Neural cell (in vitro differentiated cells): Measurements from ENCODE around the gene PELI2. TPM values are rescaled to one million over a fixed set of nuclear protein-coding genes. Genes with fewer than 3 reads are reported as not detected.

Experiments used
- H2AFZ ChIP-seq: fragments of 200-600, 300-800 bp; sonication (generic), shearing (Covaris generic); 2 replicates; pipeline ENCODE4 v1.6.0; 2014; ENCODE audit warnings: low read depth, mild to moderate bottlenecking, antibody characterized with exemption, low read length, moderate library complexity
- H3F3A ChIP-seq: fragments of 200-600 bp; shearing (Covaris generic); 2 replicates; pipeline ENCODE4 v1.6.1; 2016; ENCODE audit warnings: mild to moderate bottlenecking, moderate library complexity, mixed read lengths, antibody characterized with exemption, low read length; ENCODE audit not compliant: insufficient read depth, poor library complexity, severe bottlenecking
- H3K27ac ChIP-seq: fragments of 200-600, 300-800 bp; sonication (generic), shearing (Covaris generic); 2 replicates; pipeline ENCODE4 v1.5.1; 2014; ENCODE audit warnings: mild to moderate bottlenecking, low read length, moderate library complexity
- H3K27me3 ChIP-seq: fragments of 300-800, 200-600 bp; sonication (generic), shearing (Covaris generic); 2 replicates; pipeline ENCODE4 v1.6.0; 2014; ENCODE audit warnings: mild to moderate bottlenecking, low read depth, low read length, moderate library complexity; ENCODE audit not compliant: insufficient read depth
- H3K36me3 ChIP-seq: fragments of 300-800, 200-600 bp; sonication (generic), shearing (Covaris generic); 2 replicates; pipeline ENCODE4 v1.5.1; 2014; ENCODE audit warnings: mild to moderate bottlenecking, antibody characterized with exemption, low read length, moderate library complexity; ENCODE audit not compliant: insufficient read depth
- H3K4me2 ChIP-seq: fragments of 300-800, 200-600 bp; sonication (generic), shearing (Covaris generic); 2 replicates; pipeline ENCODE4 v1.6.0; 2014; ENCODE audit warnings: mild to moderate bottlenecking, low read length
- H3K4me3 ChIP-seq: fragments of 300-800, 200-600 bp; sonication (generic), shearing (Covaris generic); 2 replicates; pipeline ENCODE4 v1.5.1; 2014; ENCODE audit warnings: mild to moderate bottlenecking, low read length, moderate library complexity
- H3K79me2 ChIP-seq: fragments of 200-600 bp; shearing (Covaris generic); replicated peaks from 2 replicates; pipeline ENCODE4 v1.6.0; 2014; ENCODE audit warnings: mild to moderate bottlenecking, low read length, moderate library complexity; ENCODE audit not compliant: insufficient read depth
- H3K9ac ChIP-seq: fragments of 300-800, 200-600 bp; sonication (generic), shearing (Covaris generic); 2 replicates; pipeline ENCODE4 v1.6.1; 2016; ENCODE audit warnings: mild to moderate bottlenecking, low read length, mixed read lengths
- H3K9me2 ChIP-seq: fragments of 200-600 bp; shearing (Covaris generic); 2 replicates; pipeline ENCODE4 v1.6.1; 2016; ENCODE audit warnings: mild to moderate bottlenecking, low read length, mixed read lengths; ENCODE audit not compliant: insufficient read depth
- H3K9me3 ChIP-seq: fragments of 200-600, 300-800 bp; sonication (generic), shearing (Covaris generic); 2 replicates; pipeline ENCODE4 v1.6.1; 2016; ENCODE audit warnings: mild to moderate bottlenecking, mixed run types, low read length, moderate library complexity, mixed read lengths
- H4K20me1 ChIP-seq: fragments of 200-600 bp; shearing (Covaris generic); 2 replicates; pipeline ENCODE4 v1.6.1; 2016; ENCODE audit warnings: mild to moderate bottlenecking, mixed run types; ENCODE audit not compliant: insufficient read depth
- EP300 ChIP-seq: fragments of 450-650 bp; conservative IDR thresholded peaks from 2 replicates; pipeline ENCODE4 v1.6.1; 2014; ENCODE audit warnings: antibody characterized with exemption, mild to moderate bottlenecking, moderate library complexity; ENCODE audit not compliant: poor library complexity, severe bottlenecking
- EZH2 ChIP-seq: fragments of 200-600, 300-800 bp; shearing (Covaris generic), sonication (generic); IDR thresholded peaks from 2 replicates; pipeline ENCODE4 v1.6.1; 2014; ENCODE audit warnings: antibody characterized with exemption, low read length, borderline replicate concordance, mild to moderate bottlenecking; ENCODE audit not compliant: insufficient read depth, poor library complexity, severe bottlenecking
- MXI1 ChIP-seq: fragments of 450-650 bp; conservative IDR thresholded peaks from 2 replicates; pipeline ENCODE4 v1.6.1; 2014; ENCODE audit warnings: antibody characterized with exemption, mild to moderate bottlenecking; ENCODE audit not compliant: poor library complexity, severe bottlenecking
- POLR2AphosphoS5 ChIP-seq: IDR thresholded peaks from 2 replicates; pipeline ENCODE4 v1.6.1; 2012
- RAD21 ChIP-seq: fragments of 450-650 bp; conservative IDR thresholded peaks from 2 replicates; pipeline ENCODE4 v1.6.1; 2014; ENCODE audit warnings: antibody characterized with exemption, mild to moderate bottlenecking, moderate library complexity
- SMC3 ChIP-seq: fragments of 450-650 bp; conservative IDR thresholded peaks from 2 replicates; pipeline ENCODE4 v1.6.1; 2014; ENCODE audit warnings: antibody characterized with exemption, mild to moderate bottlenecking, moderate library complexity; ENCODE audit not compliant: poor library complexity
- TAF1 ChIP-seq: IDR thresholded peaks from 2 replicates; pipeline ENCODE4 v1.6.1; 2012; ENCODE audit warnings: low read depth
- polyA plus RNA-seq: library from polyadenylated mRNA; depleted of rRNA; stranded (reverse); fragments of >200 nt; gene quantifications from 2 replicates; pipeline ENCODE4 v1.2.3, GENCODE V29; 2014
- TF ChIP-seq, protein P1 (sequence below): IDR thresholded peaks from 2 replicates; pipeline ENCODE4 v1.6.1; 2012; ENCODE audit warnings: borderline replicate concordance
- TF ChIP-seq, protein P2 (sequence below): fragments of 450-650 bp; IDR thresholded peaks from 2 replicates; pipeline ENCODE4 v1.5.1; 2014; ENCODE audit warnings: antibody characterized with exemption, mild to moderate bottlenecking, moderate library complexity; ENCODE audit not compliant: poor library complexity, severe bottlenecking

PELI2 gene
- polyA plus RNA-seq, 1 donor from 2014 or later = 5.3 TPM

DNA sequence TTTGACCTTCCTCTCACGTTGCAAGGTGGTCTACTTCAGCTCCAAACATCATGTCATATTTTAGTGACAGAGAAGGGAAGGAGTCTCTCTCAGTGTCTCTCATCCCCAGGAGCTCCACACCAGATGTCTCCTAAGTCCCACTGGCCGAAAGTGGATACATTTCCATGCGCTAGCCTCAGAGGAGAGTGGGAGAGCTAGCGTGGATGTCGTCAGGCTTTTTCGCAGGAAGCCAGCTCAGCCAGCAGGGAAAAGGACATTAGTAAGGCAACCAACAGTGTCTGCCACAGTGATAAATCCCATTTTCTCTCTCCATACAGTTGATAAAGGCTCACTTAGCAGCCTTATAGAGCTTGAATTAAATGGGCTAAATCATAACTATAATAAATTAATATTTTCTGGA is 155.7 kb downstream of the PELI2 start:
- TF ChIP-seq, protein P1, sequence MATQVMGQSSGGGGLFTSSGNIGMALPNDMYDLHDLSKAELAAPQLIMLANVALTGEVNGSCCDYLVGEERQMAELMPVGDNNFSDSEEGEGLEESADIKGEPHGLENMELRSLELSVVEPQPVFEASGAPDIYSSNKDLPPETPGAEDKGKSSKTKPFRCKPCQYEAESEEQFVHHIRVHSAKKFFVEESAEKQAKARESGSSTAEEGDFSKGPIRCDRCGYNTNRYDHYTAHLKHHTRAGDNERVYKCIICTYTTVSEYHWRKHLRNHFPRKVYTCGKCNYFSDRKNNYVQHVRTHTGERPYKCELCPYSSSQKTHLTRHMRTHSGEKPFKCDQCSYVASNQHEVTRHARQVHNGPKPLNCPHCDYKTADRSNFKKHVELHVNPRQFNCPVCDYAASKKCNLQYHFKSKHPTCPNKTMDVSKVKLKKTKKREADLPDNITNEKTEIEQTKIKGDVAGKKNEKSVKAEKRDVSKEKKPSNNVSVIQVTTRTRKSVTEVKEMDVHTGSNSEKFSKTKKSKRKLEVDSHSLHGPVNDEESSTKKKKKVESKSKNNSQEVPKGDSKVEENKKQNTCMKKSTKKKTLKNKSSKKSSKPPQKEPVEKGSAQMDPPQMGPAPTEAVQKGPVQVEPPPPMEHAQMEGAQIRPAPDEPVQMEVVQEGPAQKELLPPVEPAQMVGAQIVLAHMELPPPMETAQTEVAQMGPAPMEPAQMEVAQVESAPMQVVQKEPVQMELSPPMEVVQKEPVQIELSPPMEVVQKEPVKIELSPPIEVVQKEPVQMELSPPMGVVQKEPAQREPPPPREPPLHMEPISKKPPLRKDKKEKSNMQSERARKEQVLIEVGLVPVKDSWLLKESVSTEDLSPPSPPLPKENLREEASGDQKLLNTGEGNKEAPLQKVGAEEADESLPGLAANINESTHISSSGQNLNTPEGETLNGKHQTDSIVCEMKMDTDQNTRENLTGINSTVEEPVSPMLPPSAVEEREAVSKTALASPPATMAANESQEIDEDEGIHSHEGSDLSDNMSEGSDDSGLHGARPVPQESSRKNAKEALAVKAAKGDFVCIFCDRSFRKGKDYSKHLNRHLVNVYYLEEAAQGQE = no peak
- TF ChIP-seq MXI1 (no peak), RAD21 (no peak), EZH2 (no peak), EP300 (no peak), TAF1 (no peak), POLR2AphosphoS5 (no peak), SMC3 (no peak)
- TF ChIP-seq, protein P2, sequence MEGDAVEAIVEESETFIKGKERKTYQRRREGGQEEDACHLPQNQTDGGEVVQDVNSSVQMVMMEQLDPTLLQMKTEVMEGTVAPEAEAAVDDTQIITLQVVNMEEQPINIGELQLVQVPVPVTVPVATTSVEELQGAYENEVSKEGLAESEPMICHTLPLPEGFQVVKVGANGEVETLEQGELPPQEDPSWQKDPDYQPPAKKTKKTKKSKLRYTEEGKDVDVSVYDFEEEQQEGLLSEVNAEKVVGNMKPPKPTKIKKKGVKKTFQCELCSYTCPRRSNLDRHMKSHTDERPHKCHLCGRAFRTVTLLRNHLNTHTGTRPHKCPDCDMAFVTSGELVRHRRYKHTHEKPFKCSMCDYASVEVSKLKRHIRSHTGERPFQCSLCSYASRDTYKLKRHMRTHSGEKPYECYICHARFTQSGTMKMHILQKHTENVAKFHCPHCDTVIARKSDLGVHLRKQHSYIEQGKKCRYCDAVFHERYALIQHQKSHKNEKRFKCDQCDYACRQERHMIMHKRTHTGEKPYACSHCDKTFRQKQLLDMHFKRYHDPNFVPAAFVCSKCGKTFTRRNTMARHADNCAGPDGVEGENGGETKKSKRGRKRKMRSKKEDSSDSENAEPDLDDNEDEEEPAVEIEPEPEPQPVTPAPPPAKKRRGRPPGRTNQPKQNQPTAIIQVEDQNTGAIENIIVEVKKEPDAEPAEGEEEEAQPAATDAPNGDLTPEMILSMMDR = no peak
- Histone ChIP-seq H3K4me3 (no peak overlapping the region), H3K36me3 (no peaks in the 10 kb centered on the region), H3K79me2 (peaks cover 4% of the 10 kb centered on the region), H3K9ac (no peak overlapping the region), H3K27ac (no peak overlapping the region), H3K27me3 (no peaks in the 10 kb centered on the region), H2AFZ (no peak overlapping the region), H3K9me2 (no peaks in the 10 kb centered on the region), H3K9me3 (no peaks in the 10 kb centered on the region), H3K4me2 (no peak overlapping the region), H3F3A (no peaks in the 10 kb centered on the region), H4K20me1 (no peaks in the 10 kb centered on the region)

DNA sequence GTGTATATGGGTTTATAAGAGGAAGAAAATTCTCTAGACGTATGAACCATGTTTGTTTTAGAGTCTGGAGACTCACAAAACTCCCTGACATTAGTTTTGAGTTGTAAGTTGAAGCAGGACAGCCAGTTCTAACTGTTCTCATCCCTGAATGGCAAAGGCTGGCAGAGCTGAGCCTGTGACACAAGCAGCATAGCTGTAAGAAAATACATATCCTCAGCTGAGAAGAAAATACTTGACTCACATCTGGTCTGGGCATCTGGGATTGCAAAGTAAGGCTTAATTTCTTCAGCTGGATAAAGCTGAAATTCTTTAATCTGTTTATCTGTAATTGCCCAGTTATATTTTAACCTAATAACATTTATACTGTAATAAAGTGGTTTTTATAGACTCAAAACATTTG is 156.3 kb downstream of the PELI2 start:
- no peaks in the 10 kb centered on the region for H3K27me3 ChIP-seq
- no peaks in the 10 kb centered on the region for H4K20me1 ChIP-seq
- H2AFZ ChIP-seq = no peak overlapping the region
- no peaks in the 10 kb centered on the region for H3K36me3 ChIP-seq
- H3K9me3 ChIP-seq = no peaks in the 10 kb centered on the region
- no peaks in the 10 kb centered on the region for H3K9me2 ChIP-seq
- H3F3A ChIP-seq = no peaks in the 10 kb centered on the region
- peaks cover 4% of the 10 kb centered on the region for H3K79me2 ChIP-seq
- no peak overlapping the region for H3K9ac ChIP-seq
- H3K27ac ChIP-seq = no peak overlapping the region
- no peak overlapping the region for H3K4me2 ChIP-seq
- TF ChIP-seq SMC3 (no peak), RAD21 (no peak), EP300 (no peak), TAF1 (no peak), POLR2AphosphoS5 (no peak), MXI1 (no peak), EZH2 (no peak)
- TF ChIP-seq, protein P1 = no peak
- TF ChIP-seq, protein P2 = no peak
- H3K4me3 ChIP-seq = no peak overlapping the region
